GM18907 (cell line): Measurements from ENCODE around the gene IL3.

ENCODE experiments used
- ATAC-seq: cut with Tn5 transposase; IDR thresholded peaks from one replicate; pipeline ENCODE4 v1.9.1; 2021; ENCODE audit warnings: mild to moderate bottlenecking, moderate library complexity; ENCODE audit not compliant: unreplicated experiment

Gene IL3, protein sequence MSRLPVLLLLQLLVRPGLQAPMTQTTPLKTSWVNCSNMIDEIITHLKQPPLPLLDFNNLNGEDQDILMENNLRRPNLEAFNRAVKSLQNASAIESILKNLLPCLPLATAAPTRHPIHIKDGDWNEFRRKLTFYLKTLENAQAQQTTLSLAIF

DNA sequence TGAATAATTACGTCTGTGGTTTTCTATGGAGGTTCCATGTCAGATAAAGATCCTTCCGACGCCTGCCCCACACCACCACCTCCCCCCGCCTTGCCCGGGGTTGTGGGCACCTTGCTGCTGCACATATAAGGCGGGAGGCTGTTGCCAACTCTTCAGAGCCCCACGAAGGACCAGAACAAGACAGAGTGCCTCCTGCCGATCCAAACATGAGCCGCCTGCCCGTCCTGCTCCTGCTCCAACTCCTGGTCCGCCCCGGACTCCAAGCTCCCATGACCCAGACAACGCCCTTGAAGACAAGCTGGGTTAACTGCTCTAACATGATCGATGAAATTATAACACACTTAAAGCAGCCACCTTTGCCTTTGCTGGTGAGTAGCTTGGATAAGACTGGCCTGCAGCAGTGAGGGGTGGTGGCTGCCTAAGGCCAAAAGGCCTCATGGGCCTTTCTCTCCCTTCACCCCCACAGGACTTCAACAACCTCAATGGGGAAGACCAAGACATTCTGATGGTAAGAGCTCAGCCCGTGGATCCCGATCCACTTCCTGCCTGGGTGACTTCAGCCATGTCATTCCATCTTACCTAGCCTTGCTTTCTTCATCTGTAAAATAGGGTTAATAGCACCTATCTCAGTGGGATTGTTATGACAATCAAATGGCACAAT lies at the start of gene IL3:
Gene IL3, plus strand, starts transcription at position 155 of the 661 bp plus-strand sequence. Its CDS starts 52 bp downstream, at position 207.
- no peak for ATAC-seq

DNA sequence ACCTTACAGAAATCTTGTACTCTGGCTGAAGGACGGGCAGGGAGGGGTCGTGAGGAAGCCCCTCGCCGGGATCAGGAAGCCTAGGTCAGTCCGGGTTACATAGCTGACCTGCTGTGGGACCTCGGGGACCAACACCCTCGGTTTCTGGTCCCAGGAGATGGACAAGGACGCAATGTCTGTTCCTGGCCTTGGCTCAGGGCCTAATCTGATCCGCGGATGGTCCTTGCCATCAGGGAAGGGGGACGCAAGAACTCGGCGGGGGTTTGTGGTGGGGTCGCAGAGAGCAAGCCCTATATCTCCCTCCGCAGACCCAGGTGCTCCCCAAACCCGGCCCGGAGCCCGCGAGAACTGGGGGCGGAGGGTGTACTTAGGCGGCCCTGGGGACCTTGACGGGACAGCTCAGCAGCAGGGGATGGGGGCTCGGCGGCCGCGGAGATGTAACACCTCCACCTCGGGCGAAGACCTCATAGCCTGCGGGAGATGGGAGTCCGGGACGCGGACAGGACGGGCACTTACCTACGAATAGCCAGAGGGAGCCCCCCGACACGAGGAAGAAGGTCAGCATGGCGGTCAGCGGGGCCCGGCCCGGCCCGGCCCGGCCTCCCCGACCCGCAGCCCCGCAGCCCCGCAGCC lies 49.4 kb upstream of the IL3 start:
- no peak for ATAC-seq

DNA sequence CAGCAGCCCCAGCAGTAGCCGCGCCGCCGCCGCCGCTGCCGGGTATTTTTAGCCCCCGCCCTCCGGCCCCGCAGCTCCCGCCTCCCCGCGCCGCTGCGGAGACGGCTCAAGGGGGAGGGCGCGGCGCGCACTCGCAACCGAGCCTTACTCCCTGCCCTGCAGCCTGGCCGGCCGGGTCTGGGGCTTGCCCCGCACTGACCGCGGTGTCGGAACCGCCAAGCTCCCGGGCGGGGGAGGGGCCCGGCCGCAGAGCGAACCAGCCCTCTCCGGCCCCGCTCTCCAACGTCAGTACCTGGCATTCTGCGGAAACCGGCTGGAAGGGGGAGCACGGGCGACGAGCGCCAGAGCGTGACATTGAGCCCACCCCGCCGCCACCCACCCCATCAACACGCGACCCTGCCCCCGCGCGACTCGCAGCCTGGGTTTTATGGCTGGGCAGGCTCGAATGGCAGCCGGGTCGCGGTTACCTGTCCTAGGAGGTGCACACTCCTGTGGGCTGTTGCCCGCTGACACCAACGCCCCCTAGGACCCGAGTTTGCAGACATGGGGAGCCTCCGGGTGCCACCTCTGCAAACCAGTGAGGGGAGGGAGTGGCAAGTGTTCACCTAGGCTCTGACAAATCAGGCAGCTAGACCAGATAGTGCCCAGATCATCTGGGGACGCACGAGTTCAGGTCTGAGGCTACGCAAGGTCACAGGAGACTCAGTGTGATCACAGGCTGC lies 48.7 kb upstream of the IL3 start, which contains the start of gene ACSL6:
Gene ACSL6, minus strand, starts transcription at position 37 of the 722 bp plus-strand sequence. CDS start 105 bp downstream, outside the sequence.
- ATAC-seq = no peak

DNA sequence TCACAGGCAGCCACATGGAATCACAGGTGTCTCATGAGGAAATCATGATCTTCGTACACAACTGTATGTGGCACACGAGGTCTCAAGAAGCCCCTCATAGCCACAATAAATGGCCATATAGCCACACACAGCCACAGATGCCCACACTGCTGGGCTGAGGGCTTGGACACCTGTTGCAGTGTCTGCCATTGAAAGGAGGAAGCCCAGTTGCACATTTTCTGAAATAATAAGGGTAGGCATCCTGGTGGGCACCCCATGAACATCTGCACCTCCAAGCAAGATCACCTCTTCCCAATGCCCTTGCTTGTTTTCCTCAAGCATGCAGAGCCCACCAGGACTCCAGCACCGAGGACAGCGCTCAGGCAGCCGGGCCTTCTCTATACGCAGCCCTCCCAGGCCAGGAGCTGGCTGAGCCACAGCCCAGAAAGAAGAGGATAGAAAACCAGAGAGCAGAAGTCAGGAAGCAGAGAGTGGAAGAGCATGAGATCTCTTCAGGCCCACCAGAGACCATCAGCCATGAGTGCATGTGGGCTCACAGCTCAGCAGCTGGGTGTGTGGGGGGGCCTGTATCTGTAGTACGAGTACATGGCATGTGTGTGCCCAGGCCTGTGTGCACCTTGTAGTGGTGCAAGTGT lies 48.0 kb upstream of the IL3 start:
- ATAC-seq = no peak

DNA sequence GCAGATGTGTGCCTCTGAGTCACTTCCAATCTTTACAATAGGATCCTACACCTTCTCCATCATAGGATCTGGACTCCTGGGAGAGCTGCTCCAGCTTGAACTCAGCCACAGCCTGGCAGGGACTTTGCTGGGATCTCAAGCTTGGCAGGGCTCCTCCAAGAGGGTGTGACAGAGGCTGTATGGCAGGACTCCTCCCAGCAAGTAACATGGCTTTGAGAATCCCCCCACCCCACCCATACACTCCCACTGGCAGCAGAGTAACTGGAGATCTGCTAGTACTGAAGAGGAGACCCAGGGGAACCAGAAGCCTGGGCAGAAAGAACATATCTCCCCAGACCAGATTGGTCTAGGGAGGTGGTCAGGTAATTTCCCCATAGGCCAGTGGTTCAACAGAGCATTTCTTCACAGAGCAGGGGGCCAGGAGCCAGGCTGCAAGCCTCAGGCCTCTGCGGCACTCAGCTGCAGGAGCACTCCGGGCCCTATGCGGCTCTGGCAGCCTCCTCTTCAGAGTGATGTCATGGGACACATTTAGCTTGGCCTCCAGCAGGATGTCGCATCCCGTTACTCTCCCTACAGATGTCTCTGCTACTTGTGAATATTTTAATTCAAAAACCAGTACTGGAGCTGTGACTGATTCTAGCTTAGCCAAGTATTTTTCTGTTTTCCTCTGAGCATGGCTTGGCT lies 47.3 kb upstream of the IL3 start:
- ATAC-seq = no peak

DNA sequence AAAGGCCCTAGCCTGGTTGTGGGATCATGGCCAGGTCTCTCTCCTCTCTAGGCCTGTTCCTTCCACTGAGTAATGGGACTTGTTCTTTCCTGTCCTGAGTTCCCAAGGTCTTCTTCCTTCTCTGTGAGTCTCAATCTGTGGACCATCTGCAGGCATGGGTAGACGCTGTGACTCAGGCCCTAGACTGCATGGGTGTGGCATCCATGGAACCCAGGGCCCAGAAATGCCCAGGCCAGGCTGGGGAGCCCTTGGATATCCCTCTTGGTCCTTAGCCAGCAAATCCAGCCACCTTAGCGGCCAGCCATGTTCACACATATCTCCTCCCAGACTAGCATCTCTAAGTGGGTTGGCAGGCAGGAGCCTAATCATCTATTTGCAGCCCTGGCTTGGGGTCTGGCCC lies 46.7 kb upstream of the IL3 start:
- ATAC-seq = no peak

DNA sequence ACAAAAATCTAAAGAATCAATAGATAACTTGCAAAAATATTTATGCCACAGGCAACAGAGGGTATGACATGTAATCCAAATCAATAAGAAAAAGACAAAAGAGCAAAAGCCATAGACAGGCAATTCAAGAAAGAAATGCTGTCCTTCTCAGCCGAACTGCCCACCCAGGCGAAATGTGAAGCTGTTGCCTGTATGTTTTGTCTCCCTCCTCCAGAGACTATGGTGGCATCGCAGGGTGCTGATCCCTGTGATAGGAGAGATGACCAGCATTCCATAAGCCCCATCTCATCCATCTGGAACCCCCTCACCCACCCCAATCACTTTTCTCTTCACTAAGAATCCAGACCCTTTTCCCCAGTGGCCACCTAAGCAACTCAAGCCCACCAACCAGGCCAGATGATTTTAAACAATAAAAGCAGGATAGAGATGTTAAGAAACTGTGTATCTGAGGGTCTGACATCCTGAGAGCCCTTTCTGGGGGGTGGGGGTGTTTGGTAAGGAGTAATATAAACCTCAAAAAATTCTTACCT lies 43.7 kb upstream of the IL3 start:
- no peak for ATAC-seq

DNA sequence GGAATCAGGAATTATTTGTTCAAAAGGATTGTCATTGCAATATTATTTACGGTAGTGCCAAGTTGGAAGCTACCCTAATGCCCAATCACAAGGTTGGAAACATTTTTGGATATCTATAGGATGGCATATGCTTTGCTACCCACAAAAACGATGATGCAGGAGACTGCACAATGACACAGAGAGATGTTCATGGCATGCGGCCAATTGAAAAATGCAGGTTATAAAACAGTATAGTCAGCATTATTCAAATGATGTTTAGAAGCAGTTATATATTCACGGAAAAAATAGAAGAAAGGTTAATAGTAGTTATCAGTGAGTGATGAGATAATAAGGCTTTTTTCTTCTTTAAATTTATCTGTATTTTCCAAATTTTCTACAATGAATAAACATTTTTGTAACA lies 43.1 kb upstream of the IL3 start:
- ATAC-seq = no peak

DNA sequence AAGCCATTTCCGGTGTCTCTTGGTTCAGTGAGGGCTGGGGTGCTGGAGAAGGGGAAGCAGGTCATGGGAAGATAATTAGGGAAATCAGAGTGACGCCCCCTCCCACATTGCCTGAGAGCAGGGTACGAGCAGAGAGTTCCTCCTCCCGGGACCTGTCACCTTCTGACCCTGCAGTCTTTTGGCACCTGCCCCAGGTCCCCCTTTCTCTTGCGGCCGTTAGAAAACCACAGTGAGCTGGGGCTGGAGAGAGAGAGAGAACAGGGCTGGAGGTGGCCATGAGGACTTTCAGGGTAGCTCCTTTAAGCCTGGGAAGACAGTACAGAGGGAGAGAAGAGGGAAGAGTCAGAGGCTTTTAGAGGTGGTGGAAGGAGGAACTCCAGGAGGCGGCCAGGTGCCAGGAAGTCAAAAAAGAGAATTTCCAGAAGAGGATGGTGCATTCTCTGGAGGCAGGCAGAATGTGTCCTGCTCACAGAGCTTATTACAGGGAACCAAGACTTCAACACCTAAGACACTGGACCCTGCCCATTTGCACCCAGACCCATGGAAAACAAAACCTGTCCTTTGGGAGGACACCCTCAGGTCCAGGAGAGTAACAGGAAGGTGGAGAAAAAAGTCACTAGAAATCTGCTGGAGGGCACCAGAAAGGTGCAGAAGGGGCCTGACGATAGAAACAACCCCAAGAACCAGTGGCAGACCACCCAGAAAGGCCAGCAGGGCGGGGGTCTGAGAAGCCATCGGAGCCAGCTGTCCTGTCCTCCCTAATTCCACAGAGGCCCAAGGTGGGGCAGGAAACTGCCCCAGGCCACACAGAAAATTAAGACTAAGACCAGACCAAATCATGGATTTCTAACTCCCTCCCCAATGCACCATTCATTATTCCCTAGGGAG lies 42.5 kb upstream of the IL3 start:
- ATAC-seq = no peak

DNA sequence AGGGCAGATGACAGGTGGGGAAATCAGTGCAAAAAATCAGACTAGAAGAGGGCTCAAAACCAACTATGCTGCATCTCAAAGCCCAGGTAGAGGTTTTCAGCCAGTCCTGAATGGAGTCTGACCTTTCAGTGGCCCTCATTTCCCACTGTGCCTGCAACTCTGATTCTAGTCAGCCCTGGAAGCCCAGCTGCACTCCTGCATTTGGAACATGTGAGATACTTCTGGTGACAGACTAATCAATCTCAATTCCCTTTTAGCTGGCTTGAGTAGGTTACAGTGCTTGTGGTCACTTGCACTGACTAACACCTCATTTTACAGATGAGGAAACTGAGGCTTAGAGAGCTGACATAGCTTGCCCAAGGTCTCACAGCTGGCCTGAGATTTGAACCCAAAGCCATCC lies 41.1 kb upstream of the IL3 start:
- ATAC-seq = no peak

DNA sequence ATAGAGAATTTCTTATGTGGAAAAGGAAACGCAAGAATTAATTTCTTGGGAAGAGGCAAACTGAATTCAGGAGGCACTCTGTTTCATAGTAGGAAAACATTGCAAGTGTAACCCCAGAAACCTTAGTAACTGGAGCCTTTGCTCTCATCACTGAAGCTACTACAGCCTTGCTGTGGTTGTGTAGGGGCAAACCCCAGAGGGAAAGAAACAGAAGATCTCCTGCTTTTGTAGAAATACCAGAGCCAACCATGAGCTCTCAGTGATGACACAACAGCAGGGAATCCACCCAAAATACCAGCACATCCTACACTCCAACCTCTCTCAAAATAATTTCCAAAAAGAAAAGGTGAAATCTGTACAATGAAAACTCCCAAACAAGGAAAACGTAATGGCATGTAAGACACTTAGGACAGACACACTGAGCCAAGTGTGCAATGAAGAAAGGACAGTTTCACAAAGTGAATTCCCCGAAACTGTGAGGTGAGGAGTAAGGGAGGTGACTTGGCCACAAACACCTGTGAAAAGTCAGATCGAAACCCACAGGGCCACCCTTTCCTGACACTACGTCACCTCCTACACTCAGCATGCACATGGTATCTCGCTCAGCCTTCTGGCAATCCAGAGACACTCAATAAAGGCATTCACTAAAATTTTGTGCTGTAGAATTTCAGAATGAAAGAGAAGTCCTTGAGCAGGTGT lies 40.4 kb upstream of the IL3 start:
- ATAC-seq = peak; percentile 99

DNA sequence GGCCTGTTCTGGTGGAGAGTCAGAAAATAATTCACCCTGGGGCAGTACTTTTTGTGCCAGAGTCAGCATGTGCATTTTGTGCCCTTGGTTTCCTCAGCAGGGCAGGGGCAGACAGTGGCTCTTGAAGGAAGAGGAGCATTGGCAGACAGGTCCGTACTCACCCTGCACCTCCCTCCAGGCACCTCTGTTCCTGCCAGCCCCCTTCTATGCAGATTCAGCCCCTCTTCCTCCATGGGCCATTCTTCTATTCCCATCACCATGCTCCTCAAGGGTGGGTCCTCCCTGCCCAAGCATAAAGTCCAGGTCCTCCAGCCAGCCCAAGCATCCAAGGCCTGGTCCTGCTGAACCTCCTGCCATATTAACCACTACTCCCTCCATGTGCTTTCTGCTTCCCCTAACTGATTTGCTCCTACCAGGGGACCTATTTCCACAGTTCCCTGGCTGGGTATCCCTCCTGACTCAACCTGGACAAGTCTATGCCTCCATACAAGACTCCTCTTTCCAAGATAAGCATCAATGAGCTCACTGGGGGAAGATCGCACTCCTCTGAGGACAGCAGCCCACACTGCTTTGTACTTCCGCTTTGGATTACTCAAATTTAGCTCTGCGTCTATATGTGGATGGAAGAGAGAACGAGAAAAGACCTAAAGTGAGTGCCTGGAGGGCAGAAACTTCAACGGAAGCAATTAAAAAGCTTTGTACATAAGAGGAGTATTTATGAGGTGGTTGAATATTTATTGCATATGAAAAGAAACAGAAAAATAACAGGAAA lies 39.7 kb upstream of the IL3 start:
- ATAC-seq = peak; percentile 28

DNA sequence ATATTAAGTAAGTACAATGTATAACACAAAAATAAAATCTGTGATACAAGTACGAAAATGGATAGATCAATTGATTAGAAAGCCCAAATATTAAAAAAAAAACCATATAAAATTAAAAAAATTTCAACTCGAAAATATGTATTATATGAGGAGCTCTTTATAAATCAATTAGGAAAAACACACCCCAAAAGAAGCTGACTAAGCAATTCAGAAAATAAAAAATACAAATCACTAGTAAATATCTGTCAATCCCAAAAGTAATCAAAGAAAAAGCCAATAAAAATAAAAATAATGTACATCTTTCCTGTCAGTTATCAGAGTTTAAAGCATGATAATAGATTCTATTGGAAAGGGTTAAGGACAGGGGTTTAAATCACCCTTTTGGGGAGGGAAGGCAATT lies 38.8 kb upstream of the IL3 start:
- ATAC-seq = no peak

DNA sequence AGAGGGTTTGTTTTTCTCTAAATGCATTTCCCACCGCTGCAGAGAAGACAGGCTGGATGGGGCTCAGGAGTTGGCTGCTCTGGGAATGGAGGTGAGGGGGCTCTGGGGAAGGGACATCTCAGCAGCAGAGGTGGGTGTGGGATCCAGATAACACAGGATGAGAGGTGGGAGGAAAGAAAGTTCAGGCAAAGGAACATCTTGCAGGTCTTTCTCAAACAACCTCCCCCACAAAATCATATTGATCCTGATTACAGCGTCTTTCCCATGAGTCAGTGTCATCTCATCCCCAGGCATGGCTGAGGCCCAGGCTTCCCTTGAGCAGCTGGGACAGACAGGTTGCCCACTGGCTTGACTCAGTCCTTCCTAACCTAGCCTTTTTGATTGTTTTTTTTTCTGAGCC lies 37.7 kb upstream of the IL3 start:
- no peak for ATAC-seq

DNA sequence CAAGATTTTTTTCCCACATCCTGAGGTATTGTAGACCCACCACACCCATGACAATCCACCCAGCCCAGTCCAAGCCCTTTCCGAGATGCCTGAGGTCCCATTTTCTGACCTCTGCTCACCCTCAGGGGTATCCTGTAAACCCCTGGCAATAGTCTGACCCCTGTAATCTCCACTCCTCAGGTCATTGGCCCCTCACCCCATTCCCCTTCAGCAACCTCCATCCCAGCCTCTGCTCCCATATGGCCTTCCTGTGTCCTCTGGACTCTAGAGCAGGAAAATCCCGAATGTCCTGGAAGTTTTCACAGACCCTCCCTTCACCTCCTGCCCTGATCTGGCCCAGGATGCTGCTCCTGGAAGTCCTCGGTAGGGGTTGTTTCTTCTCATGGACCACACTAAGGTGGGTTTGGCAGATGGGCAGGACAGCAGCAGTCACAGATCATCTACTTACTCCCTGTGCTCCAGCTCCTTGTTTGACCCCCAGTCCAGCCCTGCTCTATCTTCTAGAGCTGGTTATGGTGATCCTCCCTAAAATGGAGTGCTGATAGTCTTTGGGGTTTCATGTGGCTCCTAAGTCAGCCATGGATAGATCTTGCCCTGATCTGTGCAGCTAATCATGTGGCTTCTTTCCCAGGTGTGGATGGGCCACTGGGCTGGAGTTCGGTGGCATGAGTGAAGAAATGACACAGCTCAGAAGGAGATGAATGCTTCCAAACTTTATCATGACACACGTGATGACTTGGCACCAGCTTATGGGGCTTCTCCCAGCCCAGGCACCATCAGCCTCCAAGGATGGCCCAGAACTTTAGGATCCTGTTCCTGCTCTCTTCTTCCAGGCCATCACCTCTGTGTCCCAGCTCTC lies 37.0 kb upstream of the IL3 start:
- ATAC-seq = no peak

DNA sequence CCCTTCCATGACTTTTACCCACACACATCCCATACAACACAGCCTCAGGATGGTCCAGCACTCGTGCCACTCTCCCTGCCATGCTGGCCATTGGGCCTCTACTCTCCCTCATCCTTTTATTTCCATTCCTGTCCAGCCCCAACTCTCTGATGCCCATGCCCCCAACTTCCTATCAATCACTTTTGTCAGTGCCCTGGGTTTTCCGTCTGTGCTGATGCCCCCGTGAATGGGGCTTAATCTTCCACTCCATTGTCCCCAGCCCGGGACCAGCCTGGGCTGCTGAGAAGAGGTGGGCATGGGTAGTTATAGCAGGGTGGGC lies 36.4 kb upstream of the IL3 start:
- no peak for ATAC-seq

DNA sequence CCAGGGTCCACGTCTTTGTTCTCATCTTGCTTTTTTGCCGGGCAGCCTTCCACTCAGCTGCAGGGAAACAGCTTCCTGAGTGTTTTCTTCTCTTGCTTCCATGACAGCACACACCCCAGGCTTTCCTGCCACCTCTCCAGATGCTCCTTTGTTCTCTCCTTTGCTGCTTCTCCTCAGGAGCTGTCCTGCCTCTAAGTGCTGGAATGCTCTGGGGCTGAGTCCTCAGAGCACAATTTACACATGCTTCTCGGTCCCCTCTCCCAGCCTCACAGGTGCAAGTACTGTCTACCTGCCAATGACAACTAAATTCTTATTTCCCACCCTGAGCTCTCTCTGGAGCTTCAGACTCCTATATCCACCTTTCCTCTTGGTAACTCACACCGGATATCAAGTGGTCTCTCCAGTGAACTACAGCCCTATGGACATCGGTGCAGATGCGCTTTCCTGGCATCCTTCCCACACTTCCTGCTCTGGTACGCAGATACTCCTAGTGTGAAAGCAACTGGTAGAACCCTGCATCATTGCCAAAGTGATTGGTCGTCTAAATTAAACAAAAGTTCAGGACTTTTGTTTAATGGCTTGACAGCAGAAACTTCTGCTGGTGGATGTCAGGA lies 35.6 kb upstream of the IL3 start:
- no peak for ATAC-seq
